ENCODE measurements around the gene LAMA3. TPM values are rescaled to one million over a fixed set of nuclear protein-coding genes. Genes with fewer than 3 reads are reported as not detected.

Gene LAMA3
- total RNA-seq, 3 donors from 2014 or later (not counting 1 experiment from before 2014, with no cell fraction given): not detected

GRCh38 chr18:23894661-23895175 is 205.5 kb downstream of the LAMA3 start:
- H3K27me3 ChIP-seq (ENCODE audit: control insufficient read depth, insufficient read depth, low read length): no peaks in the 10 kb centered on the region

DNA sequence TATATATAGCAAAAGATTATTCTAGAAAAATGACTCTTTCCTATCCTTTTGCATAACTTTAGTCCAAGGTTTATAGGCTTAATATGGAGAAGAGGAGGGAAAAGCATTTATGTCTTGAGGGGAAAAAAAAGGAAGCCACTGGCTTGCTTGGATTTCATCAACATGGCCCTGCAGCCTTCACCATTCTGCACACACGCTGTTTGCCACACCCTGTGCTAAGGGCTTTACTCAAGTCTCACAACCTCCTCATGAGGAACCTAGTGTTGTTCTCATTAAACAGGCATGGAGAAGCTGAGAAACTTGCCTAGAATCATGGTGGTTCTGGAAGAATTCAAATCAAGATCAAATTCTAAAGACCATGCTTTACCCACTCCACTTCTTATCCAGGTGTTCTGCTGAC is 208.0 kb downstream of the LAMA3 start:
- no peaks in the 10 kb centered on the region for H3K9me3 Mint-ChIP-seq
- no peak overlapping the region for H3K4me3 ChIP-seq (ENCODE audit: low read length)
- H3K27me3 Mint-ChIP-seq (ENCODE audit: low read depth in 2 of 2): peaks cover 2 to 8% of the 10 kb centered on the region in 2 donors
- H3K27me3 ChIP-seq (ENCODE audit: control insufficient read depth, insufficient read depth, low read length): no peaks in the 10 kb centered on the region
- WGBS (ENCODE audit: insufficient coverage): 100% methylated on average over 1 of the region's 1 CpG
- intact Hi-C loops (cut with micrococcal nuclease): no loop called here
- no peaks in the 10 kb centered on the region for H3K4me1 ChIP-seq (ENCODE audit: control insufficient read depth, insufficient read depth, low read length)
- no peaks in the 10 kb centered on the region for H3K9me3 ChIP-seq (ENCODE audit: control insufficient read depth, insufficient read depth, low read length)
- no peak for TF ChIP-seq CTCF (IDR thresholded peaks at IDR 0.05)
- peaks cover 6 to 11% of the 10 kb centered on the region in 2 donors for H3K4me1 Mint-ChIP-seq
- DNase-seq (no peak), ATAC-seq (no peak)
- no peak overlapping the region for H3K27ac Mint-ChIP-seq
- no peak overlapping the region for H3K4me3 Mint-ChIP-seq
- H3K27ac ChIP-seq (ENCODE audit: low read length): no peak overlapping the region
- H3K36me3 ChIP-seq (ENCODE audit: control insufficient read depth, insufficient read depth, low read length): no peaks in the 10 kb centered on the region
- no peaks in the 10 kb centered on the region for H3K36me3 Mint-ChIP-seq

More at GRCh38 chr18:23894661-23895175, 205.5 kb downstream of the LAMA3 start:
- Mint-ChIP-seq H3K27me3 (ENCODE audit: low read depth in 2 of 2) (peaks cover 0 to 2% of the 10 kb centered on the region in 2 donors), H3K9me3 (no peaks in the 10 kb centered on the region), H3K4me3 (no peak overlapping the region), H3K27ac (no peak overlapping the region), H3K36me3 (no peaks in the 10 kb centered on the region), H3K4me1 (peaks cover 0 to 5% of the 10 kb centered on the region in 2 donors)
- H3K36me3 ChIP-seq (ENCODE audit: control insufficient read depth, insufficient read depth, low read length): no peaks in the 10 kb centered on the region
- H3K4me1 ChIP-seq (ENCODE audit: control insufficient read depth, insufficient read depth, low read length): no peaks in the 10 kb centered on the region
- WGBS (ENCODE audit: insufficient coverage): 92% methylated on average over 14 of the region's 14 CpGs
- no peak overlapping the region for H3K4me3 ChIP-seq (ENCODE audit: low read length)
- no peak overlapping the region for H3K27ac ChIP-seq (ENCODE audit: low read length)
- DNase-seq (no peak), ATAC-seq (no peak)
- intact Hi-C loops (cut with micrococcal nuclease): no loop called here
- TF ChIP-seq CTCF (IDR thresholded peaks at IDR 0.05): no peak
- H3K9me3 ChIP-seq (ENCODE audit: control insufficient read depth, insufficient read depth, low read length): no peaks in the 10 kb centered on the region

GRCh38 chr18:23897733-23898132 is 208.5 kb downstream of the LAMA3 start:
- H3K36me3 Mint-ChIP-seq: no peaks in the 10 kb centered on the region
- TF ChIP-seq CTCF (IDR thresholded peaks at IDR 0.05): no peak
- H3K27me3 ChIP-seq (ENCODE audit: control insufficient read depth, insufficient read depth, low read length): no peaks in the 10 kb centered on the region
- H3K4me1 ChIP-seq (ENCODE audit: control insufficient read depth, insufficient read depth, low read length): no peaks in the 10 kb centered on the region
- no peak for DNase-seq
- no peak overlapping the region for H3K4me3 Mint-ChIP-seq
- no peaks in the 10 kb centered on the region for H3K9me3 Mint-ChIP-seq
- H3K27ac ChIP-seq (ENCODE audit: low read length): no peak overlapping the region
- intact Hi-C loops (cut with micrococcal nuclease): no loop called here
- ATAC-seq: no peak
- no peaks in the 10 kb centered on the region for H3K9me3 ChIP-seq (ENCODE audit: control insufficient read depth, insufficient read depth, low read length)
- peaks cover 6 to 11% of the 10 kb centered on the region in 2 donors for H3K4me1 Mint-ChIP-seq
- no peaks in the 10 kb centered on the region for H3K36me3 ChIP-seq (ENCODE audit: control insufficient read depth, insufficient read depth, low read length)
- H3K27ac Mint-ChIP-seq: no peak overlapping the region
- WGBS (ENCODE audit: insufficient coverage): 67% methylated on average over 3 of the region's 5 CpGs
- H3K4me3 ChIP-seq (ENCODE audit: low read length): no peak overlapping the region
- H3K27me3 Mint-ChIP-seq (ENCODE audit: low read depth in 2 of 2): peaks cover 2 to 8% of the 10 kb centered on the region in 2 donors

DNA sequence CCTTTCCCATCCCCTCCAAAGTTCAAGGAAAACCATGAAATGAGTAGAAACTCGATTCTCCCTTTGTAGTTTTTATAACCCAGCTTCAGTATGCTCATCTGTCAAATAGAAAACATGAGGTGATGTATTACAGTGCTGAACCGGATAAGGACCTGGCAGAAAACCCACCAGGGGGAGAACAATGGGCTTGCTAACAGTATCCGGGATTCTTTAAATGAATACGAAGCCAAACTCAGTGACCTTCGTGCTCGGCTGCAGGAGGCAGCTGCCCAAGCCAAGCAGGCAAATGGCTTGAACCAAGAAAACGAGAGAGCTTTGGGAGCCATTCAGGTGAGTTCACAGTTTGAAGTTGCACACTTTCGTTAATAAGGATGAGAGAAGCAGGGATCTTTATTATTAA is 211.7 kb downstream of the LAMA3 start:
- H3K4me3 ChIP-seq (ENCODE audit: low read length): no peak overlapping the region
- Mint-ChIP-seq H3K27me3 (ENCODE audit: low read depth in 2 of 2) (peaks cover 2 to 8% of the 10 kb centered on the region in 2 donors), H3K4me3 (no peak overlapping the region), H3K36me3 (no peaks in the 10 kb centered on the region), H3K27ac (no peak overlapping the region), H3K9me3 (no peaks in the 10 kb centered on the region), H3K4me1 (peaks cover 6% of the 10 kb centered on the region in 2 donors)
- no peaks in the 10 kb centered on the region for H3K9me3 ChIP-seq (ENCODE audit: control insufficient read depth, insufficient read depth, low read length)
- no peaks in the 10 kb centered on the region for H3K4me1 ChIP-seq (ENCODE audit: control insufficient read depth, insufficient read depth, low read length)
- H3K36me3 ChIP-seq (ENCODE audit: control insufficient read depth, insufficient read depth, low read length): no peaks in the 10 kb centered on the region
- no peaks in the 10 kb centered on the region for H3K27me3 ChIP-seq (ENCODE audit: control insufficient read depth, insufficient read depth, low read length)
- DNase-seq: no peak
- ATAC-seq: no peak
- WGBS (ENCODE audit: insufficient coverage): 37% methylated on average over 8 of the region's 8 CpGs
- TF ChIP-seq CTCF (IDR thresholded peaks at IDR 0.05): no peak
- intact Hi-C loops (cut with micrococcal nuclease): no loop called here
- H3K27ac ChIP-seq (ENCODE audit: low read length): no peak overlapping the region

All from natural killer cell (primary cell).